Measurements from ENCODE around the gene FBXL17.

The FBXL17 gene

DNA sequence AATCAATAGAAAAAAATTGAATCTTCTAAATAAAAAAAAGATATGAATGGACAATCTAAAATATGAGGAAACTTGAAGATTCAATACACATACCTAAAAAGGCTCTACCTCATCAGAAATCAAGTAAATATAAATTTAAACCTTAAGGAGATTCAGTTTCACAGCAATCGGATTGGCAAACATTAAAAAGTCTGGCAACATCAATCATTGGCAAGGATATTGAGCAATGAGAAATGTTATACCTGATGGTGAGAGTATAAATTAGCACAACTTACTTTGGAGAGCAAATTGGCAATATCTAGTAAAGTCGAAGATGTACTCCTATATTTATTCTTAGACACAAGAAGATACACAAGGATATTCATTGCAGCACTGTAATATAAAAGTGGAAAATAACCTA, 436.8 kb downstream of the FBXL17 start:
- no peak for DNase-seq

DNA sequence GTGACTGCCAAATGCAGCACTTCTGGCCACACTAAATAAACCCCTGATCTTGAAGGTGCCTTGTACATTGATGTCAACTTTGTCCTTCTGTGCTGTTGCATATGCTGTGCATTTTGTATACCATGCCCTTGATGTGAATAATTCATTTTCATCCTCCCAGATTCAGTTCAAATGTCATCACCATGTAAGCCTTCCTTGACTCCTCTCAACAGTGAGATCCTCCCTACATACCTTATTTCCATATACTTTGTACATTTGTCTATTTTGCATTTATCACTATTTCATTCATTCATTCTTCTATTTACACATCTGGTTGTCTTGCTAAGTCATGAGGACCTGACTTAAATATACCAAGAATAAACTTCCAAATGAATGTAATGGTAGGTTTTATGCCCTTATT, 438.0 kb downstream of the FBXL17 start:
- no peak for DNase-seq

GRCh38 chr5:107941036-107941435, 440.9 kb downstream of the FBXL17 start:
- DNase-seq = no peak

DNA sequence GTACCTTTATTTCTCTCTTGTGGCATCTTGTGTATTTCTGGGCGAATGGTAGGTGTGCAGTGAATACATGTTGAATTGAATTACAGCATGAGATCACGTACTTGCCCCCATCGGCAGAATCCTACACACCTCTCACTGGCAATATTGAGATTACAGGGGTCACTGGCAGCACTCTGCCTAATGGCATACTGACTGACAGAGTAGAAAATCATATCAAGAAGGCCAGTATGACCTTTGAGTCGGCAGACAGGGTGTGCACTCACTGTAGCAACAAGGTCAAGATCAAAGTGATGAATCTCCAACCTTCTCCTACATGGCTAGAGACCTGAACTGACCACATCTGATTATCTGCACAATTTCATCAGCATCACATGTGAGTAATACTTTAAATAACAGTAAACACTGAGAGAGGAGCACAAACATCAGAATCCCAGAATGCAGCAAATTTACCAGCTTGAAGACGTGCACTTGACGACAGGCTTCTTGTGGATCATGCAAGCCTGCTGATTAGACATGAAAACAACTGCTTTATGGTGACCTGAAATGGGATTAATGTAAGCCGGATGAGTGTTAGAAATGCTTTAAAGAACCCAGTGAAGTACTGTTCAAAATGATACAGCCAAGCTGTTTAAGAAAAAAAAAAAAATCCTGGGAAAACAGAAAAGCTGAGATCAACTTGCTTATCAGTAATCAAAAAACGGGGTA, 444.1 kb downstream of the FBXL17 start:
- DNase-seq = no peak

- DNase-seq = no peak
These were observed 444.7 kb downstream of the FBXL17 start for GRCh38 chr5:107937204-107937603.

- DNase-seq = no peak
These were observed 445.4 kb downstream of the FBXL17 start for GRCh38 chr5:107936515-107936914.

- DNase-seq = no peak
These were observed 446.3 kb downstream of the FBXL17 start for GRCh38 chr5:107935645-107936044.

DNA sequence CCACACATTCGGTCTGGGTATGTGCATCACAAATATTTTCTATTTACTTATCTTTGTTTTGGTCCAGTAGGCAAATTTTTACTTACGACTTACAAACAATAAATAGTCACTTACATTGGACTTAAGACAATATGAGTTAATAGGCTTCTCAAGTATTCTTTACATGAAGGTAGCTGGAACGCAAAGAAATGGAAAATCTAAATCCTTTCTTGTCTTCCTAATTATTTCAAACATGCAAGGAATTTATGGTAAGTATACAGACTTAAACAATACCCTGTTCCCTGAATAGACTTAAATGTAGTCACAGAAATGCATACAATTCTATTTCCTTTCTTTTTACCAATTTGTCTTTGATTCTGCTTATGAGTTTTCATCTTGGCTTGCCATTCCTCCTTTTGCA, 448.6 kb downstream of the FBXL17 start:
- no peak for DNase-seq

- no peak for DNase-seq
These were observed 451.0 kb downstream of the FBXL17 start for GRCh38 chr5:107930891-107931290.

- no peak for DNase-seq
These were observed 451.8 kb downstream of the FBXL17 start for GRCh38 chr5:107930092-107930491.

DNA sequence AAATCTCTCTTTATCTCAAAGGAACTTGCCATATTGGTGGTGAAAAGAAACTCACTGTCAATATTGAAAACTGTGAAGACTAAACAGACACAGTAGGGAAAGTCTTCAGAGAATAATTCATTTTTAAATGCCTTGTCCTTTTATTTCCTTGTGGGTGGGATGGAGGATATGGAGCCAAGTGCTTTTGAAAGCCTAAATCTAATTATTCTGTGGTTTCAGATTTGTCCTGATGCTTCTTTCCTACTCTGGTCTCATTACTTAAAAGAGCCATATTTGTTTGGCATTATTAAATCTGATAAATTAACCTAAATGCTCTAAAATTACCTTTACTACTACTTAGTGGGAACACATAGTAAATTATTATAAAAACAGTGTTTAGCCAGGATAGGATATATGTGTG, 452.8 kb downstream of the FBXL17 start:
- DNase-seq = no peak

GRCh38 chr5:107926121-107926520, 455.8 kb downstream of the FBXL17 start:
- DNase-seq = no peak

GRCh38 chr5:107925200-107925599, 456.7 kb downstream of the FBXL17 start:
- no peak for DNase-seq

DNA sequence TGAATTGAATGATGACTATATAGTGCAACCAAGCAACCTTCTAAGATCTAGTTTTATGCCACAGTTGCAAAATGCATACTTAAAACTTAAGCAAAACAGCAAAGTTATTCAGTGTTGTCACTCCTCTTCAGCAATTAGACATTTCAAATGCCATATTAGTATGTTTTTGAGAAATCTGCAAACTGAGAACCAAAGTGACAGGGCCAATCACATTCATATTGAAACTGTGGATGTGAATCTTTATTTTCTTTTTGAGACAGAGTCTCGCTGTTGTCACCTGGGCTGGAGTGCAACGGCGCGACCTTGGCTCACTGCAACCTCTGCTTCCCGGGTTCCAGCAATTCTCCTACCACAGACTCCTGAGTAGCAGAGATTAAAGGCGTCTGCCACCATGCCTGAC, 461.9 kb downstream of the FBXL17 start:
- no peak for DNase-seq

DNA sequence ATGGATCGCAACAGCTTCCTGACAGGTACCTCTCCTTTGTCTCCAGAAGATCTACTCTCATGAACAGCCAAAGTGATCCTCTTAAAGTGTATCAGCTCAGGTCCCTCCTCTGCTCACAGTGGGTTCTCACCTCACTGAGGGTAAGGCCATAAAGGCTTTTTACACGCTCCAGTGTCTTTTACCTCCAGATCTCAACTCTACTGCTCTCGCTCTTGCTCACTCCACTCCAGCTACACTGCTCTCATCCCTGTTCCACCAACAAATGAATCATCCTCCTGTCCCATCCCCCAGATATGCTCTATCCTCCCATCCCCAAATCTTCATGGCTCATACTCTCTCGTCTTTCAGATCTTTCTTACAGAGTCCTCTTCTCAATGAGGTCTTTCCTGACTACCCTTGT, 462.5 kb downstream of the FBXL17 start:
- DNase-seq = no peak

DNA sequence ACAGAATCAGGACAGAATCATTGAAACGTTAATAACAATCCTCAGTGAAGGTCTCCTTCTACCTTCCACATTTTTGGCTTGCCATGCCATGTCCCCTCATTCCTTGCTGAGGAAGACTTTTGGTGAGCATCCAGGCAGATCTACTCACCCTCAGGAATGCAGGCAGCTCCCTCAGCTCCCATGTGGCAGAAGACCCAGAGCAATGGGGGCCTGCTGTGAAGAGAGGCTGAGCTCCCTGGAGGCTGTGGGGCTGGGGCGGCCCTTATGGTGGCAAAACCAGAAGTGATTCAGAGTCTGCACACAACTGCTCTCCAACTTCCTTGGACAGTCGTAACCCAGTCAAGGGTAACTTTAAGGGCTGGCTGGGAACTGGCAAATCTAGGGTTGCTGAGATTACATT, 463.9 kb downstream of the FBXL17 start:
- no peak for DNase-seq

DNA sequence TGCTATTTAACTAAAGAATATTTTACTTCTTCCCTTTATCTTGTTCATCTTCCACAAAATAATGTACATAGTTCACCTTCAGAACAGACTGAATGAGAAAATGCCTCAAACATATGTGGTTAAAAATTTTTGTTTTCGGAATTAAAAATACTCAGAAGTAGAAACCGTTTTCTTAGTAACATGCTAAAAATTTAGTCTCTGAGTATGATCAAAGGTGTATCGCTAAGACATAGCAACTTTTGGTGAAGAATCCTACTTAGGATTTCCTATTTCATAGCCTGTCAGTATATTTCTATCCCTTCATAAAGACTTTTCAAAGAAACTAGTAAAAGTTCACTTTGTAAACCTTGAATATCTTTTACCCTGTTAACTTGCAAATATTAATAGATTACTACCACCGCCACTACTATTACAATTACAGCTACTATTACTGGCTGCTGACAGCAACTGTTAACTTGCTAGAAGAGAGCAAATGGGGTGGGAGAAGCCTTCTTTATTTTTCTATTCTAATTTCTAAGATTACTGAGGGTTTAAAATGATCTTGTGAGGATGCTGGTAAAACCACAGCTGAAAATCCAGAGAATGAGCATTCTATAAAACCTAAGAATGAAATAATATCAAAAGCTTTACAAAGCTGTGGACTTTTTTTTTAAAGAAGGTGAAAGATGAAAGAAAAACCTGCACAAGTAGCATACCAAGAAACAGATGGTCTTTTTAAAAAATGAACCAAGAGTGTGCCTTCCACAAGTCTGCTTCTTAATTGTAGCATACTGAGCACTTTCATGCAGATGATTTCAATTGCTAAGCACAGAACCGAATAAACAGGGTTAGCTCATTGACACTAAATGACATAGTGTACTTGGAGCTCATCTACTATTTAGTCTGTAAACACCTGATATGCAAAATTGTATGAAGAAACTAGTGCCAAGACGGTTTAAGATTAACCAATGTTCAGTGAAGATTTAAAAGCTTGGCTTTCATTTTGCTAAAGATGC, 464.9 kb downstream of the FBXL17 start:
- DNase-seq = no peak

- no peak for DNase-seq
These were observed 466.6 kb downstream of the FBXL17 start for GRCh38 chr5:107915176-107915812.

GRCh38 chr5:107913494-107913893, 468.4 kb downstream of the FBXL17 start:
- no peak for DNase-seq

- DNase-seq = no peak
These were observed 481.2 kb downstream of the FBXL17 start for GRCh38 chr5:107900721-107901120.

GRCh38 chr5:107894361-107894760, 487.5 kb downstream of the FBXL17 start:
- no peak for DNase-seq

DNA sequence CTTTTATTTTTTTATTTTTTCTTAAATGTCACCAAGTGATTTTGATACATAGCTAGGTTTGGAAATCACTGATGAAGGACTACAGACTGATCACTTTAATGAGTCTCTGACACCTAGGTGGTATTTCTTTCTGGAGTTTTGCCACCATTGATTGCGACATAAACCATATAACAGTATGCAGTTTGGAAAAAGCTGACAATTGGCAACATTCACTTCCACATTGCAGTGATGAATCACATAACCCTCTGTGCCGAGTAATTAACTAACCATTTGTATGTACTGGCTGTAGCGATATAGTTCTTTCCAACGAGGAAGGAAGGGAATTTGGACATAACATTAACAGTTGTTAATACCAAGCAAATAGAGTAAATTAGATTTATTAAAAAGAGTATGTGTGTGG, 488.3 kb downstream of the FBXL17 start:
- no peak for DNase-seq

GRCh38 chr5:107889387-107889786, 492.5 kb downstream of the FBXL17 start:
- no peak for DNase-seq

DNA sequence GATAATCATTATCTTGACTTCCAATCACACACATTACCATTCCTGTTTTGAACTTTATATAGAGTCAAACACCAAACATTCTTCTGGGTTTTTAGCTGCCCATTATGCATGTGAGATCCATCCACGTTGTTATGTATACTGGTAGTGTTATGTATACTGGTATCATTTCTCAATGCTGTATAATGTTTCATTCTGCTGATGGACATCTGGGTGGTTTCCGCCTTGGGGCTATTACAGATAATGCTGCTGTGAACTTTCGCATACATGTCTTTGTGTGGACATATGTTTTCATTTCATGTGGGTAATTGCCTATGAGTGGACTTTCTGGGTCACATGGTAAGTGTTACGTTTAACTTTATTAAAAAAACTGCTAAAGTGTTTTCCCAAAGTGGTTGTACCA, 493.4 kb downstream of the FBXL17 start:
- DNase-seq = no peak
